Liver (tissue), 9 donors: ENCODE results near the gene PHLPP2. TPM values are rescaled to one million over a fixed set of nuclear protein-coding genes. Genes with fewer than 3 reads are reported as not detected.

Experiments used
- DNase-seq: peaks from one replicate; pipeline ENCODE4 v3.0.0-alpha.2; 2017; ENCODE audit warnings: low spot score
- H3K27ac ChIP-seq, 2 donors: one replicate each; pipeline ENCODE4 v1.7.0; 2013; ENCODE audit warnings: inconsistent platforms in 2 of 2, low read length in 2 of 2, control low read depth in 1 of 2, low read depth in 1 of 2, mild to moderate bottlenecking in 1 of 2
- H3K27me3 ChIP-seq, 4 donors: one replicate each; pipeline versions ENCODE4 v1.6.1 to v1.7.0; 2013; ENCODE audit warnings: low read length in 3 of 4, inconsistent platforms in 1 of 4, mild to moderate bottlenecking in 1 of 4, moderate library complexity in 1 of 4; ENCODE audit not compliant: control insufficient read depth in 4 of 4, insufficient read depth in 4 of 4
- H3K36me3 ChIP-seq, 4 donors: one replicate each; pipeline versions ENCODE4 v1.6.1 to v1.7.0; 2013; ENCODE audit warnings: low read length in 3 of 4, mild to moderate bottlenecking in 3 of 4, low read depth in 1 of 4, moderate library complexity in 1 of 4; ENCODE audit not compliant: control insufficient read depth in 4 of 4, insufficient read depth in 3 of 4
- H3K4me1 ChIP-seq, 4 donors: one replicate each; pipeline versions ENCODE4 v1.6.1 to v1.7.0; 2013; ENCODE audit warnings: low read length in 3 of 4, mild to moderate bottlenecking in 3 of 4, moderate library complexity in 1 of 4; ENCODE audit not compliant: control insufficient read depth in 4 of 4, insufficient read depth in 4 of 4
- H3K4me3 ChIP-seq, 3 donors: one replicate each; pipeline versions ENCODE4 v1.6.1 to v1.7.0; 2013; ENCODE audit warnings: low read length in 3 of 3, control low read depth in 1 of 3, low read depth in 1 of 3, mild to moderate bottlenecking in 1 of 3
- H3K9ac ChIP-seq, 2 donors: one replicate each; pipeline ENCODE4 v1.7.0; 2013; ENCODE audit warnings: low read length in 2 of 2, mild to moderate bottlenecking in 2 of 2, moderate library complexity in 2 of 2, control low read depth in 1 of 2, low read depth in 1 of 2
- H3K9me3 ChIP-seq, 4 donors: one replicate each; pipeline versions ENCODE4 v1.6.1 to v1.7.0; 2013; ENCODE audit warnings: low read length in 3 of 4; ENCODE audit not compliant: control insufficient read depth in 4 of 4
- ATF3 ChIP-seq: IDR thresholded peaks from 2 replicates; pipeline ENCODE4 v1.6.1; 2016; ENCODE audit warnings: antibody characterized with exemption
- CTCF ChIP-seq: fragments of 150-350 bp; IDR thresholded peaks from 2 replicates; pipeline ENCODE4 v1.5.1; 2017; ENCODE audit warnings: improper control_type of control experiment, low read depth, low read length; ENCODE audit not compliant: missing input control
- EGR1 ChIP-seq, 2 donors: IDR thresholded peaks; 2 replicates each; pipeline ENCODE4 v1.6.1; 2016 to 2018; ENCODE audit warnings: antibody characterized with exemption in 2 of 2, low read depth in 2 of 2
- FOXA1 ChIP-seq: IDR thresholded peaks from 2 replicates; pipeline ENCODE4 v1.6.1; 2016; ENCODE audit warnings: antibody characterized with exemption
- FOXA2 ChIP-seq: IDR thresholded peaks from 2 replicates; pipeline ENCODE4 v1.6.1; 2016; ENCODE audit warnings: antibody characterized with exemption
- GABPA ChIP-seq, 2 donors: IDR thresholded peaks in 1 of 2; conservative IDR thresholded peaks in 1 of 2; 2 replicates each; pipeline ENCODE4 v1.6.1; 2016; ENCODE audit warnings: antibody characterized with exemption in 2 of 2, mild to moderate bottlenecking in 1 of 2, moderate library complexity in 1 of 2
- HNF4A ChIP-seq, 2 donors: conservative IDR thresholded peaks; 2 replicates each; pipeline ENCODE4 v1.6.1; 2016; ENCODE audit warnings: antibody characterized with exemption in 2 of 2, mild to moderate bottlenecking in 2 of 2
- HNF4G ChIP-seq: IDR thresholded peaks from 2 replicates; pipeline ENCODE4 v1.6.1; 2016; ENCODE audit warnings: antibody characterized with exemption
- JUND ChIP-seq, 2 donors: IDR thresholded peaks; 2 replicates each; pipeline ENCODE4 v1.6.1; 2016; ENCODE audit warnings: antibody characterized with exemption in 2 of 2
- MAX ChIP-seq: IDR thresholded peaks from 2 replicates; pipeline ENCODE4 v1.6.1; 2016; ENCODE audit warnings: antibody characterized with exemption
- NR2F2 ChIP-seq: IDR thresholded peaks from 2 replicates; pipeline ENCODE4 v1.6.1; 2016; ENCODE audit warnings: antibody characterized with exemption
- RAD21 ChIP-seq, 2 donors: IDR thresholded peaks; 2 replicates each; pipeline ENCODE4 v1.6.1; 2016; ENCODE audit warnings: antibody characterized with exemption in 2 of 2, mild to moderate bottlenecking in 2 of 2
- REST ChIP-seq: IDR thresholded peaks from 2 replicates; pipeline ENCODE4 v1.6.1; 2016; ENCODE audit warnings: antibody characterized with exemption, mild to moderate bottlenecking
- RXRA ChIP-seq, 2 donors: IDR thresholded peaks; 2 replicates each; pipeline ENCODE4 v1.6.1; 2017 to 2018; ENCODE audit warnings: antibody characterized with exemption in 2 of 2, mild to moderate bottlenecking in 1 of 2
- SP1 ChIP-seq: IDR thresholded peaks from 2 replicates; pipeline ENCODE4 v1.6.1; 2018; ENCODE audit warnings: antibody characterized with exemption, mild to moderate bottlenecking
- TAF1 ChIP-seq: conservative IDR thresholded peaks from 2 replicates; pipeline ENCODE4 v1.6.1; 2016; ENCODE audit warnings: antibody characterized with exemption, mild to moderate bottlenecking
- YY1 ChIP-seq: IDR thresholded peaks from 2 replicates; pipeline ENCODE4 v1.6.1; 2016; ENCODE audit warnings: antibody characterized with exemption, mild to moderate bottlenecking
- polyA plus RNA-seq, 2 donors: library from polyadenylated mRNA; stranded (reverse) in 1 of 2; unstranded in 1 of 2; fragments of 200-250 nt in 1 of 2; fragments of >200 nt in 1 of 2; fragmentation: Nextera tagmentation in 1 of 2; extraction: Ambion mirVana in 1 of 2; gene quantifications; one replicate each; pipeline versions ENCODE4 v1.2.1 to v1.2.3, GENCODE V29; 2013 to 2015
- total RNA-seq, 2 donors: library from RNA; depleted of rRNA; stranded (reverse); fragments of >200 nt; gene quantifications; one replicate each; pipeline ENCODE4 v1.2.3, GENCODE V29; 2014
- TF ChIP-seq, protein P1 (sequence below): IDR thresholded peaks from 2 replicates; pipeline ENCODE4 v1.6.1; 2016; ENCODE audit warnings: antibody characterized with exemption
- donor health status: healthy.
- donor health status: healthy.
- donor health status: healthy.
- donor health status: healthy.
- donor health status: healthy.

The PHLPP2 gene
- total and polyA plus RNA-seq, 4 donors, result 1.2 to 7.8 (median 3.9) TPM

DNA sequence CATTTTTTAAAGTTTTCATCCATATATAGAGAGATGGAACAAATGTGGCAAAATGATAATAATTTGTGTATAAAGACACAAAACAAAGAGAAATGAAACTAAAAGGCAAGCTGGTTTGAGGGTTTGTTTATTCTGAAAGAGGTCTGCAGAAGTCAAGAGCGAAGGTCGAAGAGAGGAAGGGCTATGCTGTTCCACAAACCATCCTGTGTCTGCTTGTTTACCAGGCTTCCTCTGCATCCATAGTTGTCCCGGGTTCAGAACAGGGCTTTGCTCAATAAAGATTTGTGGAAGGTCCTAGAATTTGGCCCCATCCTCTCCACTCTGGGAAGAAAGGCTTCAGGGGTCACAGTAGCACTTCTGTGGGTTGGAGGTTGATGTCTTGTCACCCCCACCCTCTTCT is 100.9 kb downstream of the PHLPP2 start (continued):
- no peak for TF ChIP-seq REST
- no peak for TF ChIP-seq NR2F2
- TF ChIP-seq RAD21 (IDR thresholded peaks at IDR 0.05), result peak in 1 of 2 donors; percentile 4
- TF ChIP-seq ATF3, result no peak
- no peak for TF ChIP-seq JUND (IDR thresholded peaks at IDR 0.05)

- Histone ChIP-seq H3K9me3 (no peaks in the 10 kb centered on the region), H3K4me3 (no peak overlapping the region), H3K36me3 (no peaks in the 10 kb centered on the region), H3K9ac (no peak overlapping the region), H3K27me3 (no peaks in the 10 kb centered on the region), H3K4me1 (peaks cover 9 to 13% (median 10%) of the 10 kb centered on the region in 4 donors), H3K27ac (no peak overlapping the region)
- no peak for DNase-seq
- TF ChIP-seq TAF1 (no peak), CTCF (no peak), NR2F2 (no peak), SP1 (no peak), HNF4A (conservative IDR thresholded peaks at IDR 0.05) (no peak), RXRA (IDR thresholded peaks at IDR 0.05) (no peak), JUND (IDR thresholded peaks at IDR 0.05) (no peak), EGR1 (IDR thresholded peaks at IDR 0.05; ENCODE audit: low read depth in 2 of 2) (no peak), FOXA1 (no peak), GABPA (IDR thresholded peaks at IDR 0.05 in 1 of 2, conservative IDR thresholded peaks at IDR 0.05 in 1 of 2) (no peak), REST (no peak), RAD21 (IDR thresholded peaks at IDR 0.05) (no peak), ATF3 (no peak), YY1 (no peak), FOXA2 (no peak), HNF4G (no peak), MAX (no peak)
- TF ChIP-seq, protein P1, sequence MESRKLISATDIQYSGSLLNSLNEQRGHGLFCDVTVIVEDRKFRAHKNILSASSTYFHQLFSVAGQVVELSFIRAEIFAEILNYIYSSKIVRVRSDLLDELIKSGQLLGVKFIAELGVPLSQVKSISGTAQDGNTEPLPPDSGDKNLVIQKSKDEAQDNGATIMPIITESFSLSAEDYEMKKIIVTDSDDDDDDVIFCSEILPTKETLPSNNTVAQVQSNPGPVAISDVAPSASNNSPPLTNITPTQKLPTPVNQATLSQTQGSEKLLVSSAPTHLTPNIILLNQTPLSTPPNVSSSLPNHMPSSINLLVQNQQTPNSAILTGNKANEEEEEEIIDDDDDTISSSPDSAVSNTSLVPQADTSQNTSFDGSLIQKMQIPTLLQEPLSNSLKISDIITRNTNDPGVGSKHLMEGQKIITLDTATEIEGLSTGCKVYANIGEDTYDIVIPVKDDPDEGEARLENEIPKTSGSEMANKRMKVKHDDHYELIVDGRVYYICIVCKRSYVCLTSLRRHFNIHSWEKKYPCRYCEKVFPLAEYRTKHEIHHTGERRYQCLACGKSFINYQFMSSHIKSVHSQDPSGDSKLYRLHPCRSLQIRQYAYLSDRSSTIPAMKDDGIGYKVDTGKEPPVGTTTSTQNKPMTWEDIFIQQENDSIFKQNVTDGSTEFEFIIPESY, result no peak
Measured at GRCh38 chr16:71622088-71622487, 102.4 kb downstream of the PHLPP2 start.
